H1 (cell line): ENCODE measurements around the gene PLEKHS1. TPM values are rescaled to one million over a fixed set of nuclear protein-coding genes. Genes with fewer than 3 reads are reported as not detected.
A peak's percentile ranks its signal among the peaks of the same experiment; 100 is the strongest.

Experiments
- CTCF ChIA-PET: fragments of 300-600 bp; sonication (Branson Sonifier 250); formaldehyde crosslinking; loops from one replicate; lab custom pipeline; 2021; ENCODE audit not compliant: partially characterized antibody; lab: Charles Lee
- POLR2A ChIA-PET: fragments of 300-600 bp; sonication (Branson Sonifier 250); formaldehyde crosslinking; loops from one replicate; lab custom pipeline; 2021; ENCODE audit warnings: inconsistent platforms; ENCODE audit not compliant: partially characterized antibody; lab: Charles Lee
- DNase-seq, 2 experiments: peaks; one replicate each; pipeline versions ENCODE4 v3.0.0 to v3.0.0-alpha.2; 2010 to 2022; ENCODE audit warnings: low spot score in 2 of 2, low read depth in 1 of 2, mixed read lengths in 1 of 2
- FAIRE-seq: peaks from 2 replicates; lab custom pipeline; 2011; peaks lifted over from hg19 to GRCh38; lab: Jason Lieb, UNC
- H2AFZ ChIP-seq: 2 replicates; pipeline ENCODE4 v1.8.1; 2012; ENCODE audit warnings: low read length, inconsistent platforms
- H2AK5ac ChIP-seq: 2 replicates; pipeline ENCODE4 v1.6.1; 2013; ENCODE audit warnings: low read depth, low read length
- H2BK120ac ChIP-seq: replicated peaks from 2 replicates; pipeline ENCODE3; 2013; ENCODE audit warnings: low read depth, low read length, inconsistent platforms
- H2BK12ac ChIP-seq: 2 replicates; pipeline ENCODE4 v1.6.1; 2013; ENCODE audit warnings: low read depth, low read length
- H2BK15ac ChIP-seq: 2 replicates; pipeline ENCODE4 v1.6.1; 2013; ENCODE audit warnings: low read length
- H2BK20ac ChIP-seq: 2 replicates; pipeline ENCODE4 v1.6.1; 2013; ENCODE audit warnings: low read length
- H2BK5ac ChIP-seq: 2 replicates; pipeline ENCODE4 v1.6.1; 2013; ENCODE audit warnings: low read depth, low read length
- H3K14ac ChIP-seq: 2 replicates; pipeline ENCODE4 v1.6.1; 2013; ENCODE audit warnings: inconsistent platforms; ENCODE audit not compliant: insufficient read length
- H3K18ac ChIP-seq: 2 replicates; pipeline ENCODE4 v1.6.1; 2013; ENCODE audit warnings: low read length; ENCODE audit errors: extremely low read depth
- H3K23ac ChIP-seq: 2 replicates; pipeline ENCODE4 v1.6.1; 2013; ENCODE audit warnings: inconsistent platforms; ENCODE audit not compliant: insufficient read length
- H3K23me2 ChIP-seq: 2 replicates; pipeline ENCODE4 v1.6.1; 2013; ENCODE audit warnings: low read depth, low read length
- H3K27ac ChIP-seq: 2 replicates; pipeline ENCODE4 v1.6.1; 2011; ENCODE audit warnings: low read depth, low read length, inconsistent platforms
- H3K27me3 ChIP-seq, 4 experiments: replicated peaks in 1 of 4; 1 replicate in 1 of 4; 2 replicates in 3 of 4; pipeline versions ENCODE4 v1.6.1 to v1.8.1; 2011 to 2013; ENCODE audit warnings: low read length in 3 of 4, mild to moderate bottlenecking in 3 of 4, inconsistent platforms in 2 of 4, mixed read lengths in 2 of 4, moderate library complexity in 1 of 4; ENCODE audit not compliant: control insufficient read depth in 3 of 4, insufficient read depth in 3 of 4; ENCODE audit errors: extremely low read depth in 1 of 4
- H3K36me3 ChIP-seq, 4 experiments: 2 replicates each; pipeline versions ENCODE4 v1.6.1 to v1.8.1; 2011 to 2013; ENCODE audit warnings: mild to moderate bottlenecking in 4 of 4, low read length in 3 of 4, moderate library complexity in 2 of 4, control low read depth in 1 of 4, inconsistent platforms in 1 of 4; ENCODE audit not compliant: insufficient read depth in 4 of 4, control insufficient read depth in 2 of 4
- H3K4ac ChIP-seq: replicated peaks from 2 replicates; pipeline ENCODE3; 2013; ENCODE audit warnings: low read length, low read depth, mixed read lengths, inconsistent platforms; ENCODE audit not compliant: insufficient read length
- H3K4me1 ChIP-seq, 4 experiments: replicated peaks in 1 of 4; 1 replicate in 1 of 4; 2 replicates in 3 of 4; pipeline versions ENCODE4 v1.6.1 to v1.8.1; 2011 to 2013; ENCODE audit warnings: low read length in 3 of 4, inconsistent platforms in 2 of 4, mixed read lengths in 1 of 4; ENCODE audit not compliant: insufficient read depth in 4 of 4, control insufficient read depth in 3 of 4
- H3K4me2 ChIP-seq, 2 experiments: 2 replicates each; pipeline versions ENCODE4 v1.6.1 to v1.8.1; 2011 to 2013; ENCODE audit warnings: low read depth in 2 of 2, low read length in 2 of 2, control low read depth in 1 of 2, inconsistent platforms in 1 of 2, mild to moderate bottlenecking in 1 of 2; ENCODE audit not compliant: insufficient read depth in 1 of 2
- H3K4me3 ChIP-seq, 4 experiments: fragments of 200-600, 300-600 bp in 1 of 4; sonication (generic), shearing (Covaris generic), sonication (Bioruptor Twin) in 1 of 4; 2 replicates each; pipeline versions ENCODE4 v1.5.1 to v1.8.1; 2011 to 2016; ENCODE audit warnings: low read length in 4 of 4, low read depth in 3 of 4, control low read depth in 2 of 4, inconsistent platforms in 2 of 4, mild to moderate bottlenecking in 2 of 4, mixed read lengths in 1 of 4, moderate library complexity in 1 of 4; ENCODE audit not compliant: insufficient read depth in 2 of 4; ENCODE audit errors: extremely low read depth in 1 of 4
- H3K56ac ChIP-seq: replicated peaks from 2 replicates; pipeline ENCODE3; 2013; ENCODE audit warnings: low read depth, mild to moderate bottlenecking, mixed read lengths, low read length, inconsistent platforms; ENCODE audit not compliant: insufficient read length
- H3K79me1 ChIP-seq: 2 replicates; pipeline ENCODE4 v1.6.1; 2013; ENCODE audit warnings: low read depth, low read length, control low read depth
- H3K79me2 ChIP-seq, 2 experiments: 2 replicates each; pipeline versions ENCODE4 v1.6.1 to v1.8.1; 2012 to 2013; ENCODE audit warnings: low read length in 2 of 2, mild to moderate bottlenecking in 2 of 2, inconsistent platforms in 1 of 2; ENCODE audit not compliant: insufficient read depth in 2 of 2, control insufficient read depth in 1 of 2
- H3K9ac ChIP-seq, 4 experiments: replicated peaks in 1 of 4; 1 replicate in 1 of 4; 2 replicates in 3 of 4; pipeline versions ENCODE4 v1.6.1 to v1.8.1; 2011 to 2013; ENCODE audit warnings: low read depth in 3 of 4, low read length in 3 of 4, control low read depth in 2 of 4, mild to moderate bottlenecking in 2 of 4, moderate library complexity in 2 of 4, inconsistent platforms in 1 of 4; ENCODE audit errors: extremely low read depth in 1 of 4
- H3K9me3 ChIP-seq, 2 experiments: 2 replicates each; pipeline versions ENCODE4 v1.6.1 to v1.8.1; 2012 to 2013; ENCODE audit warnings: mild to moderate bottlenecking in 2 of 2, moderate library complexity in 2 of 2, control low read depth in 1 of 2, inconsistent platforms in 1 of 2, low read depth in 1 of 2, low read length in 1 of 2, mixed read lengths in 1 of 2; ENCODE audit not compliant: insufficient read depth in 2 of 2
- H4K20me1 ChIP-seq, 2 experiments: replicated peaks in 1 of 2; 2 replicates each; pipeline versions ENCODE3 to v1.8.1; 2011 to 2013; ENCODE audit warnings: inconsistent platforms in 2 of 2, low read length in 2 of 2, mild to moderate bottlenecking in 1 of 2; ENCODE audit not compliant: insufficient read depth in 2 of 2, control insufficient read depth in 1 of 2
- H4K5ac ChIP-seq: 2 replicates; pipeline ENCODE4 v1.6.1; 2013; ENCODE audit warnings: low read length, low read depth, mixed read lengths, inconsistent platforms; ENCODE audit not compliant: insufficient read length
- H4K8ac ChIP-seq: 2 replicates; pipeline ENCODE4 v1.8.0; 2013; ENCODE audit warnings: mild to moderate bottlenecking, moderate library complexity, low read length, inconsistent platforms; ENCODE audit not compliant: insufficient read depth; ENCODE audit errors: extremely low read depth
- H4K91ac ChIP-seq: replicated peaks from 2 replicates; pipeline ENCODE3; 2013; ENCODE audit warnings: low read length, mixed read lengths, inconsistent platforms; ENCODE audit not compliant: insufficient read length
- BRCA1 ChIP-seq: IDR thresholded peaks from 2 replicates; pipeline ENCODE4 v1.6.1; 2012; ENCODE audit warnings: low read depth, low read length, improper control_type of control experiment
- CHD1 ChIP-seq: IDR thresholded peaks from 2 replicates; pipeline ENCODE4 v1.6.1; 2012; ENCODE audit warnings: low read depth, low read length, improper control_type of control experiment
- CTCF ChIP-seq, 3 experiments: IDR thresholded peaks; 1 replicate in 2 of 3; 2 replicates in 1 of 3; pipeline versions ENCODE4 v1.5.1 to v1.6.1; 2011; ENCODE audit warnings: low read length in 3 of 3, mild to moderate bottlenecking in 3 of 3, inconsistent platforms in 2 of 3, low read depth in 1 of 3, moderate library complexity in 1 of 3; ENCODE audit not compliant: insufficient read depth in 1 of 3; ENCODE audit errors: control extremely low read depth in 1 of 3
- EZH2 ChIP-seq: fragments of 200-600 bp; sonication (generic); IDR thresholded peaks from 2 replicates; pipeline ENCODE4 v1.7.1; 2012; ENCODE audit warnings: low read depth, mild to moderate bottlenecking, moderate library complexity, low read length, inconsistent platforms; ENCODE audit not compliant: severe bottlenecking
- KDM5A ChIP-seq: fragments of 200-600 bp; IDR thresholded peaks from 2 replicates; pipeline ENCODE4 v1.7.1; 2012; ENCODE audit warnings: mild to moderate bottlenecking, low read length, inconsistent platforms, mixed read lengths
- POLR2A ChIP-seq, 2 experiments: IDR thresholded peaks; 1 replicate in 1 of 2; 2 replicates in 1 of 2; pipeline ENCODE4 v1.6.1; 2011; ENCODE audit warnings: low read depth in 2 of 2, low read length in 2 of 2, mild to moderate bottlenecking in 2 of 2; ENCODE audit errors: control extremely low read depth in 1 of 2
- POU5F1 ChIP-seq: IDR thresholded peaks from 2 replicates; pipeline ENCODE4 v1.6.1; 2011; ENCODE audit warnings: low read depth, mild to moderate bottlenecking, low read length, moderate library complexity
- SIX5 ChIP-seq: IDR thresholded peaks from 2 replicates; pipeline ENCODE4 v1.6.1; 2011; ENCODE audit warnings: mild to moderate bottlenecking, low read depth, low read length
- TAF1 ChIP-seq: IDR thresholded peaks from 2 replicates; pipeline ENCODE4 v1.6.1; 2011; ENCODE audit warnings: mild to moderate bottlenecking, low read depth, low read length
- USF2 ChIP-seq: IDR thresholded peaks from 2 replicates; pipeline ENCODE4 v1.6.1; 2011; ENCODE audit warnings: low read length, improper control_type of control experiment
- WGBS, 2 experiments: shearing (Covaris generic) in 1 of 2; methylation state at CpG; one replicate each; pipeline versions ENCODE4 v1.1.6 to v1.1.7; 2013 to 2015; ENCODE audit warnings: low lambda C conversion rate in 2 of 2, mixed read lengths in 2 of 2, inconsistent platforms in 1 of 2, low coverage in 1 of 2, missing lambda C conversion rate in 1 of 2; ENCODE audit not compliant: insufficient replicate concordance in 2 of 2, insufficient coverage in 1 of 2, insufficient read length in 1 of 2; ENCODE audit errors: extremely low coverage in 1 of 2, missing lambda C conversion rate in 1 of 2; 5-methylcytosine and 5-hydroxymethylcytosine counted together
- polyA plus RNA-seq, 7 experiments: library from polyadenylated mRNA; depleted of rRNA in 3 of 7; stranded (reverse) in 5 of 7; unstranded in 2 of 7; fragments of >200 nt in 5 of 7; fragments of 200-250 nt in 2 of 7; gene quantifications; 1 replicate in 5 of 7; 2 replicates in 1 of 7; 4 replicates in 1 of 7; pipeline versions ENCODE4 v1.2.1 to v1.2.3, GENCODE V29; 2011 to 2013; ENCODE audit warnings: missing spikeins in 2 of 7, mixed read lengths in 2 of 7
- total RNA-seq: library from RNA; stranded (reverse); fragmentation: NEBNext Ultra II Directional; extraction: Animal tissue kit (Norgen Biotek cat#: 25700); gene quantifications from 2 replicates; pipeline ENCODE4 v1.2.1, GENCODE V29; 2021

PLEKHS1 gene
- total and polyA plus RNA-seq, 2 of the 8 experiments (the other 6 are each of a cell fraction or from before 2014, with no cell fraction given), result not detected

- no peak overlapping the region for H2BK5ac ChIP-seq
- H3K36me3 ChIP-seq, result no peaks in the 10 kb centered on the region
- H2BK120ac ChIP-seq, result no peak overlapping the region
- no peak overlapping the region for H2AK5ac ChIP-seq
- no peak overlapping the region for H3K14ac ChIP-seq
- H3K9ac ChIP-seq, result no peak overlapping the region
- H3K4ac ChIP-seq, result no peak overlapping the region
- H3K79me1 ChIP-seq, result no peaks in the 10 kb centered on the region
- no peak for FAIRE-seq
- no peaks in the 10 kb centered on the region for H4K20me1 ChIP-seq
- H4K5ac ChIP-seq, result no peak overlapping the region
- no peak overlapping the region for H2BK12ac ChIP-seq
- H4K8ac ChIP-seq, result no peak overlapping the region
- no peak overlapping the region for H4K91ac ChIP-seq
- no peak for DNase-seq
- H3K56ac ChIP-seq, result no peak overlapping the region
- H3K23ac ChIP-seq, result no peak overlapping the region
- no peak overlapping the region for H2AFZ ChIP-seq
- H3K23me2 ChIP-seq, result no peaks in the 10 kb centered on the region
- H3K18ac ChIP-seq, result no peak overlapping the region
- ChIA-PET POLR2A (no interaction called here), CTCF (interaction anchor here (0.6 to 3.0 kb wide), 3 partner anchors 24 to 71 kb away, joined by 3 to 8 read pairs (median 3); partner anchors contain the start of gene PLEKHS1)
- no peaks in the 10 kb centered on the region for H3K27me3 ChIP-seq
- peak overlapping the region; percentile 40 to 44; a peak in 3 of 4 replicates for H3K4me2 ChIP-seq
- H3K4me3 ChIP-seq, result no peak overlapping the region; a peak in 2 of 8 replicates
- H2BK15ac ChIP-seq, result no peak overlapping the region
- H3K9me3 ChIP-seq, result no peaks in the 10 kb centered on the region
- H3K79me2 ChIP-seq, result no peaks in the 10 kb centered on the region
- H2BK20ac ChIP-seq, result no peak overlapping the region
- H3K4me1 ChIP-seq, result peaks cover 3 to 21% (median 15%) of the 10 kb centered on the region in 4 experiments; a peak in 6 of 7 replicates
- H3K27ac ChIP-seq, result no peak overlapping the region
- WGBS, 2 experiments, result 44% methylated on average over 8 of the region's 8 CpGs; no CpG with 5 or more reads in 1 of the 2 experiments
- no peak for TF ChIP-seq EZH2
- TF ChIP-seq KDM5A, result no peak
- TF ChIP-seq TAF1, result no peak
- TF ChIP-seq POLR2A (IDR thresholded peaks at IDR 0.05; ENCODE audit: control extremely low read depth in 1 of 2, low read depth in 2 of 2, low read length in 2 of 2), result no peak
- no peak for TF ChIP-seq BRCA1
- TF ChIP-seq USF2, result no peak
- TF ChIP-seq POU5F1, result no peak
- TF ChIP-seq SIX5, result no peak
- no peak for TF ChIP-seq CHD1
- no peak for TF ChIP-seq CTCF (IDR thresholded peaks at IDR 0.05; ENCODE audit: control extremely low read depth in 1 of 3, insufficient read depth in 1 of 3, low read depth in 1 of 3, low read length in 3 of 3)
Measured at GRCh38 chr10:113709221-113709838, 42.2 kb upstream of the PLEKHS1 start.
